H9 (cell line): Measurements from ENCODE around the gene BHLHA15. TPM values are rescaled to one million over a fixed set of nuclear protein-coding genes. Genes with fewer than 3 reads are reported as not detected.

Source experiments
- DNase-seq: peaks from one replicate; pipeline ENCODE4 v3.0.0-alpha.2; 2017
- H2AFZ ChIP-seq: one replicate; pipeline ENCODE4 v1.6.1; 2013; ENCODE audit warnings: mild to moderate bottlenecking, low read length, control low read depth, moderate library complexity
- H2AK5ac ChIP-seq: 2 replicates; pipeline ENCODE4 v1.6.1; 2013; ENCODE audit warnings: low read length, control low read depth, mixed read lengths; ENCODE audit not compliant: insufficient read length
- H2BK120ac ChIP-seq: one replicate; pipeline ENCODE4 v1.6.1; 2013; ENCODE audit warnings: low read depth, mild to moderate bottlenecking, low read length, control low read depth, inconsistent platforms; ENCODE audit not compliant: poor library complexity, severe bottlenecking
- H2BK12ac ChIP-seq: 2 replicates; pipeline ENCODE4 v1.6.1; 2013; ENCODE audit warnings: low read length, control low read depth, mixed read lengths, low read depth; ENCODE audit not compliant: insufficient read length
- H2BK15ac ChIP-seq: 2 replicates; pipeline ENCODE4 v1.6.1; 2013; ENCODE audit warnings: low read depth, low read length, control low read depth
- H2BK20ac ChIP-seq: one replicate; pipeline ENCODE4 v1.6.1; 2013; ENCODE audit warnings: low read depth, mild to moderate bottlenecking, low read length, control low read depth, inconsistent platforms; ENCODE audit not compliant: poor library complexity, severe bottlenecking
- H2BK5ac ChIP-seq: 2 replicates; pipeline ENCODE4 v1.6.1; 2013; ENCODE audit warnings: low read length, control low read depth, mixed read lengths; ENCODE audit not compliant: insufficient read length
- H3K14ac ChIP-seq: 2 replicates; pipeline ENCODE4 v1.6.1; 2013; ENCODE audit warnings: low read length, control low read depth; ENCODE audit not compliant: insufficient read depth
- H3K18ac ChIP-seq: 2 replicates; pipeline ENCODE4 v1.6.1; 2013; ENCODE audit warnings: low read depth, mild to moderate bottlenecking, mixed read lengths, low read length, control low read depth; ENCODE audit not compliant: insufficient read length
- H3K23ac ChIP-seq: 2 replicates; pipeline ENCODE4 v1.6.1; 2013; ENCODE audit warnings: low read length, control low read depth, mixed read lengths, low read depth; ENCODE audit not compliant: insufficient read length
- H3K23me2 ChIP-seq: 2 replicates; pipeline ENCODE4 v1.6.1; 2013; ENCODE audit warnings: low read depth, mild to moderate bottlenecking, mixed read lengths, low read length, control low read depth; ENCODE audit not compliant: insufficient read length, poor library complexity, severe bottlenecking
- H3K27ac ChIP-seq: 2 replicates; pipeline ENCODE4 v1.5.1; 2013; ENCODE audit warnings: low read length, control low read depth, mixed read lengths, low read depth; ENCODE audit not compliant: insufficient read length
- H3K27me3 ChIP-seq: 2 replicates; pipeline ENCODE4 v1.6.1; 2013; ENCODE audit warnings: low read length, control low read depth, inconsistent platforms; ENCODE audit not compliant: insufficient read depth
- H3K4ac ChIP-seq: 2 replicates; pipeline ENCODE4 v1.6.1; 2013; ENCODE audit warnings: low read depth, mild to moderate bottlenecking, control low read depth, inconsistent platforms, low read length, moderate library complexity
- H3K4me1 ChIP-seq: 2 replicates; pipeline ENCODE4 v1.6.1; 2013; ENCODE audit warnings: low read length, control low read depth, inconsistent platforms; ENCODE audit not compliant: insufficient read depth
- H3K4me2 ChIP-seq: 2 replicates; pipeline ENCODE4 v1.6.1; 2013; ENCODE audit warnings: low read length, control low read depth, mixed read lengths; ENCODE audit not compliant: insufficient read length, insufficient read depth
- H3K56ac ChIP-seq: 2 replicates; pipeline ENCODE4 v1.6.1; 2013; ENCODE audit warnings: low read depth, mild to moderate bottlenecking, mixed read lengths, low read length, control low read depth; ENCODE audit not compliant: insufficient read length
- H3K79me1 ChIP-seq: 2 replicates; pipeline ENCODE4 v1.6.1; 2013; ENCODE audit warnings: low read depth, mild to moderate bottlenecking, moderate library complexity, low read length, control low read depth, inconsistent platforms; ENCODE audit not compliant: insufficient read depth, poor library complexity, severe bottlenecking
- H3K79me2 ChIP-seq: 2 replicates; pipeline ENCODE4 v1.6.1; 2013; ENCODE audit warnings: low read length, control low read depth, inconsistent platforms; ENCODE audit not compliant: insufficient read depth
- H3K9ac ChIP-seq: 2 replicates; pipeline ENCODE4 v1.6.1; 2013; ENCODE audit warnings: low read length, control low read depth, mixed read lengths; ENCODE audit not compliant: insufficient read length; ENCODE audit errors: extremely low read depth
- H3K9me3 ChIP-seq: one replicate; pipeline ENCODE4 v1.6.1; 2013; ENCODE audit warnings: low read depth, low read length, inconsistent platforms; ENCODE audit not compliant: control insufficient read depth
- H3T11ph ChIP-seq: one replicate; pipeline ENCODE4 v1.6.1; 2013; ENCODE audit warnings: mild to moderate bottlenecking, low read length, control low read depth, inconsistent platforms
- H4K20me1 ChIP-seq: one replicate; pipeline ENCODE4 v1.6.1; 2013; ENCODE audit not compliant: control insufficient read depth, insufficient read length, insufficient read depth
- H4K5ac ChIP-seq: 2 replicates; pipeline ENCODE4 v1.6.1; 2013; ENCODE audit warnings: low read depth, mild to moderate bottlenecking, mixed read lengths, low read length, control low read depth; ENCODE audit not compliant: insufficient read length
- H4K8ac ChIP-seq: replicated peaks from 2 replicates; pipeline ENCODE4 v1.6.1; 2013; ENCODE audit warnings: low read length, control low read depth, mixed read lengths, low read depth; ENCODE audit not compliant: insufficient read length
- H4K91ac ChIP-seq: 2 replicates; pipeline ENCODE4 v1.6.1; 2013; ENCODE audit warnings: low read depth, mild to moderate bottlenecking, moderate library complexity, mixed read lengths, low read length, control low read depth; ENCODE audit not compliant: insufficient read length
- H3K27ac Mint-ChIP-seq, 3 experiments: 2 replicates in 2 of 3; 3 replicates in 1 of 3; pipeline ENCODE4 v1.8.0; 2020 to 2021; ENCODE audit warnings: mixed read lengths in 3 of 3, mild to moderate bottlenecking in 1 of 3, moderate library complexity in 1 of 3
- H3K27me3 Mint-ChIP-seq: 2 replicates; pipeline ENCODE4 v1.8.0; 2021; ENCODE audit warnings: low read depth, mild to moderate bottlenecking, moderate library complexity, mixed read lengths
- H3K36me3 Mint-ChIP-seq, 3 experiments: 2 replicates in 2 of 3; 3 replicates in 1 of 3; pipeline ENCODE4 v1.8.0; 2020 to 2021; ENCODE audit warnings: low read depth in 3 of 3, mixed read lengths in 3 of 3; ENCODE audit not compliant: insufficient read depth in 1 of 3
- H3K4me1 Mint-ChIP-seq, 2 experiments: 2 replicates each; pipeline ENCODE4 v1.8.0; 2020; ENCODE audit warnings: mixed read lengths in 2 of 2
- H3K4me3 Mint-ChIP-seq, 2 experiments: 2 replicates in 1 of 2; 3 replicates in 1 of 2; pipeline ENCODE4 v1.8.0; 2020 to 2021; ENCODE audit warnings: mild to moderate bottlenecking in 2 of 2, mixed read lengths in 2 of 2, moderate library complexity in 1 of 2
- H3K9me3 Mint-ChIP-seq, 2 experiments: 2 replicates in 1 of 2; 3 replicates in 1 of 2; pipeline ENCODE4 v1.8.0; 2020; ENCODE audit warnings: mild to moderate bottlenecking in 2 of 2, mixed read lengths in 2 of 2, moderate library complexity in 1 of 2
- WGBS: extraction: QIAGEN DNeasy Blood & Tissue Kit; methylation state at CpG from one replicate; pipeline ENCODE4 v1.1.7; 2013; ENCODE audit warnings: missing lambda C conversion rate, low lambda C conversion rate, mixed read lengths; ENCODE audit not compliant: insufficient read length; ENCODE audit errors: extremely low coverage; 5-methylcytosine and 5-hydroxymethylcytosine counted together
- total RNA-seq: library from RNA; stranded (reverse); gene quantifications from 2 replicates; pipeline ENCODE4 v1.2.1, GENCODE V29; 2021
- TF ChIP-seq, protein P1 (sequence below): fragments of 200-600 bp; sonication (generic); conservative IDR thresholded peaks from 3 replicates; pipeline ENCODE4 v1.8.0; 2021; ENCODE audit warnings: antibody characterized with exemption, mild to moderate bottlenecking

BHLHA15 gene
- total RNA-seq, 1 experiment from 2014 or later = 1.4 TPM

DNA sequence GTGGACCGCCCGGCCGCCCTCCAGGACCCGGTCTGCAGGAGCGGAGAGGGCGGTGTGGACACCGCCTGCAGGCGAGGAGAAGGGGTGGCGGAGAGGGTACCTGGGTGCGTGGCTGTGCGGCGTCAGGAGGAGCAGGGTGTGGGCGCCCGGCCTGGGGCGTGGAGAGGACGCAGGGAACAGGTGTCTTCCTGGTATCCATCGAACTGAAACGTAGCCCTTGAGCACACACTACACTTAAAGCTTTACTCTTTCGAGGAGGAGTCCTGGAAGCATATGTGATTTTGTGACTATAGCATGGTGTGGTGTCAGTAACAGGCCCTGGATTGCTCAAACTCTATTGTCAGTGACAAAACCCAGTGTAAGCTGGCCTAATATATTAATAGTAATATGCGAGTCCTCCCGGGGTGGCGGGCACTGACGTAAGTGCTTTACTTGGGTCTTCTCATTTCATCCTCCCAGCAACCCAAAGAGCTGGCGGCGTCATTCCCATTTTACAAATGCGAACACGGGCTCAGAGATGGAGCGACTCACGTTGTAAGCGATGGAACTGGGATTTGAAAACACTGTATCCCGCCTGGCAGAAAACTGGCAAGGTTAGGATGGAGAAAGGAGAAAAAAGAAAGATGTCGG is 41.3 kb downstream of the BHLHA15 start:
- Histone ChIP-seq H3K79me1 (no peaks in the 10 kb centered on the region), H4K91ac (no peak overlapping the region), H2AK5ac (no peak overlapping the region), H2BK120ac (no peak overlapping the region), H3K79me2 (no peaks in the 10 kb centered on the region), H2BK12ac (no peak overlapping the region), H2BK15ac (no peak overlapping the region), H3K23ac (no peak overlapping the region), H3K18ac (no peak overlapping the region), H2BK5ac (no peak overlapping the region), H3K56ac (no peak overlapping the region), H2BK20ac (no peak overlapping the region), H3K4me2 (peak overlapping the region; percentile 61), H4K20me1 (no peaks in the 10 kb centered on the region), H2AFZ (no peak overlapping the region), H3K27ac (no peak overlapping the region), H4K5ac (no peak overlapping the region), H4K8ac (no peak overlapping the region), H3K23me2 (peaks cover 6% of the 10 kb centered on the region), H3T11ph (no peak overlapping the region), H3K9me3 (no peaks in the 10 kb centered on the region), H3K9ac (peak overlapping the region; percentile 2), H3K27me3 (no peaks in the 10 kb centered on the region), H3K4ac (no peak overlapping the region), H3K14ac (no peak overlapping the region), H3K4me1 (no peaks in the 10 kb centered on the region)
- TF ChIP-seq, protein P1, sequence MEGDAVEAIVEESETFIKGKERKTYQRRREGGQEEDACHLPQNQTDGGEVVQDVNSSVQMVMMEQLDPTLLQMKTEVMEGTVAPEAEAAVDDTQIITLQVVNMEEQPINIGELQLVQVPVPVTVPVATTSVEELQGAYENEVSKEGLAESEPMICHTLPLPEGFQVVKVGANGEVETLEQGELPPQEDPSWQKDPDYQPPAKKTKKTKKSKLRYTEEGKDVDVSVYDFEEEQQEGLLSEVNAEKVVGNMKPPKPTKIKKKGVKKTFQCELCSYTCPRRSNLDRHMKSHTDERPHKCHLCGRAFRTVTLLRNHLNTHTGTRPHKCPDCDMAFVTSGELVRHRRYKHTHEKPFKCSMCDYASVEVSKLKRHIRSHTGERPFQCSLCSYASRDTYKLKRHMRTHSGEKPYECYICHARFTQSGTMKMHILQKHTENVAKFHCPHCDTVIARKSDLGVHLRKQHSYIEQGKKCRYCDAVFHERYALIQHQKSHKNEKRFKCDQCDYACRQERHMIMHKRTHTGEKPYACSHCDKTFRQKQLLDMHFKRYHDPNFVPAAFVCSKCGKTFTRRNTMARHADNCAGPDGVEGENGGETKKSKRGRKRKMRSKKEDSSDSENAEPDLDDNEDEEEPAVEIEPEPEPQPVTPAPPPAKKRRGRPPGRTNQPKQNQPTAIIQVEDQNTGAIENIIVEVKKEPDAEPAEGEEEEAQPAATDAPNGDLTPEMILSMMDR = no peak
- peak overlapping the region; percentile 96 to 97 for H3K4me3 Mint-ChIP-seq
- H3K27ac Mint-ChIP-seq = peak overlapping the region in 1 of 3 experiments; percentile 85; a peak in 2 of 7 replicates
- no CpG with 5 or more reads among the region's 32 CpGs for WGBS
- H3K27me3 Mint-ChIP-seq = no peaks in the 10 kb centered on the region
- H3K36me3 Mint-ChIP-seq = peaks cover 0 to 6% (median 5%) of the 10 kb centered on the region in 3 experiments; a peak in 3 of 7 replicates
- H3K9me3 Mint-ChIP-seq = no peaks in the 10 kb centered on the region
- H3K4me1 Mint-ChIP-seq = peaks cover 14 to 19% of the 10 kb centered on the region in 2 experiments
- DNase-seq = no peak
